ENCODE data around the gene SLC31A2. TPM values are rescaled to one million over a fixed set of nuclear protein-coding genes. Genes with fewer than 3 reads are reported as not detected.
"Not testable (repeated sequence)": the region's sequence is repeated elsewhere in the genome, so short reads cannot be mapped to it uniquely, and the experiment has no call there.

The SLC31A2 gene
- total RNA-seq, 2 donors from 2014 or later = 9.5 to 19.5 TPM

- H3K4me1 ChIP-seq = no peaks in the 10 kb centered on the region
- no peak for TF ChIP-seq CTCF (IDR thresholded peaks at IDR 0.05)
- no peaks in the 10 kb centered on the region for H3K9me3 ChIP-seq
- no peak for DNase-seq (ENCODE audit: low spot score)
- no peaks in the 10 kb centered on the region for H3K27me3 ChIP-seq
- no peak overlapping the region for H3K27ac ChIP-seq
- no peaks in the 10 kb centered on the region for H3K36me3 ChIP-seq
- H3K4me3 ChIP-seq = no peak overlapping the region
Measured at GRCh38 chr9:113139225-113139829, 11.5 kb upstream of the SLC31A2 start.

- no peaks in the 10 kb centered on the region for H3K4me1 ChIP-seq
- no peak for TF ChIP-seq CTCF (IDR thresholded peaks at IDR 0.05)
Measured at GRCh38 chr9:113139953-113140352, 10.9 kb upstream of the SLC31A2 start.

GRCh38 chr9:113140896-113141295 lies 9.9 kb upstream of the SLC31A2 start:
- not testable (repeated sequence) for DNase-seq (ENCODE audit: low spot score); H3K27ac ChIP-seq; H3K9me3 ChIP-seq; H3K36me3 ChIP-seq; H3K27me3 ChIP-seq; H3K4me1 ChIP-seq; H3K4me3 ChIP-seq

More at GRCh38 chr9:113139953-113140352, 10.9 kb upstream of the SLC31A2 start:
- Histone ChIP-seq H3K36me3 (no peaks in the 10 kb centered on the region), H3K27me3 (no peaks in the 10 kb centered on the region), H3K27ac (no peak overlapping the region), H3K4me3 (no peak overlapping the region), H3K9me3 (no peaks in the 10 kb centered on the region)
- no peak for DNase-seq (ENCODE audit: low spot score)

- Histone ChIP-seq H3K4me3 (no peak overlapping the region), H3K27ac (no peak overlapping the region), H3K36me3 (no peaks in the 10 kb centered on the region), H3K27me3 (no peaks in the 10 kb centered on the region), H3K4me1 (no peaks in the 10 kb centered on the region), H3K9me3 (no peaks in the 10 kb centered on the region)
- no peak for DNase-seq (ENCODE audit: low spot score)
- no peak for TF ChIP-seq CTCF (IDR thresholded peaks at IDR 0.05)
Measured at GRCh38 chr9:113143432-113144227, 7.2 kb upstream of the SLC31A2 start.

GRCh38 chr9:113148372-113148705 lies 2.5 kb upstream of the SLC31A2 start:
- no peak for TF ChIP-seq CTCF (IDR thresholded peaks at IDR 0.05)
- Histone ChIP-seq H3K27me3 (no peaks in the 10 kb centered on the region), H3K36me3 (no peaks in the 10 kb centered on the region), H3K9me3 (no peaks in the 10 kb centered on the region), H3K4me3 (no peak overlapping the region), H3K27ac (no peak overlapping the region), H3K4me1 (peaks cover 0 to 23% of the 10 kb centered on the region in 2 donors)
- DNase-seq (ENCODE audit: low spot score) = no peak

GRCh38 chr9:113148781-113149510 lies 1.9 kb upstream of the SLC31A2 start:
- TF ChIP-seq CTCF (IDR thresholded peaks at IDR 0.05) = no peak
- Histone ChIP-seq H3K9me3 (no peaks in the 10 kb centered on the region), H3K27ac (no peak overlapping the region), H3K4me1 (peaks cover 0 to 29% of the 10 kb centered on the region in 2 donors), H3K36me3 (no peaks in the 10 kb centered on the region), H3K4me3 (no peak overlapping the region), H3K27me3 (no peaks in the 10 kb centered on the region)
- no peak for DNase-seq (ENCODE audit: low spot score)

GRCh38 chr9:113149561-113149960 lies 1.2 kb upstream of the SLC31A2 start:
- not testable (repeated sequence) for H3K27me3 ChIP-seq; H3K9me3 ChIP-seq; H3K4me3 ChIP-seq; H3K36me3 ChIP-seq; DNase-seq (ENCODE audit: low spot score); H3K27ac ChIP-seq
- H3K4me1 ChIP-seq = peaks cover 0 to 34% of the 10 kb centered on the region in 2 donors

All from right atrium auricular region (tissue), 2 donors.